B cell (primary cell): ENCODE results near the gene NTN1.

Experiments
- CTCF ChIP-seq: fragments of 200-600 bp; IDR thresholded peaks from one replicate; pipeline ENCODE4 v1.8.0; 2022; ENCODE audit warnings: antibody characterized with exemption, mild to moderate bottlenecking
- EZH2 ChIP-seq: IDR thresholded peaks from 2 replicates; pipeline ENCODE4 v1.6.1; 2012; ENCODE audit warnings: borderline replicate concordance, low read depth, mild to moderate bottlenecking, moderate library complexity, low read length; ENCODE audit not compliant: insufficient read depth, poor library complexity, severe bottlenecking

- TF ChIP-seq CTCF, result no peak
- TF ChIP-seq EZH2, result no peak
Measured at GRCh38 chr17:9020824-9021157, 519 bp upstream of the NTN1 start.
